ENCODE results near the gene CSNK1D. TPM values are rescaled to one million over a fixed set of nuclear protein-coding genes. Genes with fewer than 3 reads are reported as not detected.

CSNK1D gene
- total RNA-seq, 1 donor from 2014 or later = 86.8 TPM

DNA sequence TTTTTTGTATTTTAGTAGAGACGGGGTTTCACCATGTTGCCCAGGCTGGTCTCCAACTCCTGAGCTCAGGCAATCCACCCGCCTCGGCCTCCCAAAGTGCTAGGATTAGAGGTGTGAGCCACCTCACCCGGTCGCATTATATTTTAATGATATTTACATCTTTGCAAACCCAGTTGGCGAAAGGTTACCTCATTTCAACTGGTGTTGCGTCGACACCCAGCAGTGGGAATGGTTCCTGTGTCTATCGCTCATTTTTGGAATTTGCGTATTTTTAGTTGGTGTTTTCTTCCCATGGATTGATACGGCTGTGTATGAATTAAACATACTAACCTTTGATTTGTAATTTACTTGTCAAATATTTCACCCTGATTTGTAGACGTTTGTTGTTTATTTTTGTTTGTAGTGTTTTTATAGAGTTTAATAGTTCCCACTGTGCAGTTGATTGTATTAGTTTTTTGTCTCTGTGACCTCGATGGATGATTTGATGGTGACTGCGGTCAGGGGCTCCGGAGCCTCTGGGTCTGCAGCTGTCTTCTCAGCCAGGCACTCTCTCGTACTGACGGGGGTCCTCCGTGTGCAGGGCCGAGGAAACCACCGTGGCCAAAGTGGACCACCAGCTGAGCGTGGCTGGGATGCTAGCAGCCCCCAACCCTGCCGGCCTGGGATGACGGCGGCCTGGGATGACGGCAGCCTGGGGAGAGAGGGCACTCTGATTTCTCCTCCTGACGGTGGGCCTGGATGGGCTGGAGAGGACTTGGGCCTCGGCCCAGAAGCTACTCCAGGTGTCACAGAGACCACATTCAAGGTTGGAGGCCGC is 39.9 kb upstream of the CSNK1D start:
- intact Hi-C loops (cut with DNase I) = no loop called here
- no peak overlapping the region for H3K4me3 ChIP-seq
- no peaks in the 10 kb centered on the region for H3K9me3 ChIP-seq
- H3K4me1 ChIP-seq = no peaks in the 10 kb centered on the region
- no peak for DNase-seq (ENCODE audit: low spot score in 2 of 2)
- no peak overlapping the region for H3K27ac ChIP-seq
- H3K27me3 ChIP-seq = peaks cover 17% of the 10 kb centered on the region
- no peak for TF ChIP-seq CTCF (IDR thresholded peaks at IDR 0.05)
- H3K36me3 ChIP-seq = no peaks in the 10 kb centered on the region

DNA sequence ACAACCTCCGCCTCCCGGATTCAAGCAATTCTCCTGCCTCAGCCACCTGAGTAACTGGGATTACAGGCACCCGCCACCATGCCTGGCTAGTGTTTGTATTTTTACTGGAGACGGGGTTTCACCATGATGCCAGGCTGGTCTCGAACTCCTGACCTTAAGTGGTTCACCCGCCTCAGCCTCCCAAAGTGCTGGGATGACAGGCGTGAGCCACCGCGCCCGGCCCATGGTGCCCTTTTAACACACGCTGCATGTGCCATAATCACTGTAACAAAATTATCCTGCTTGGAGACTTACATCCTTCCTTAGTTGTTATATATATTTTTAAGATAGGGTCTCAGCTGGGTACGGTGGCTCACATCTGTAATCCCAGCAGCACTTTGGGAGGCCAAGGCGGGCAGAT is 38.5 kb upstream of the CSNK1D start:
- H3K4me1 ChIP-seq = no peaks in the 10 kb centered on the region
- H3K4me3 ChIP-seq = no peak overlapping the region
- peaks cover 17% of the 10 kb centered on the region for H3K27me3 ChIP-seq
- intact Hi-C loops (cut with DNase I) = no loop called here
- TF ChIP-seq CTCF (IDR thresholded peaks at IDR 0.05) = no peak
- no peaks in the 10 kb centered on the region for H3K36me3 ChIP-seq
- no peak overlapping the region for H3K27ac ChIP-seq
- no peaks in the 10 kb centered on the region for H3K9me3 ChIP-seq
- DNase-seq (ENCODE audit: low spot score in 2 of 2) = no peak

DNA sequence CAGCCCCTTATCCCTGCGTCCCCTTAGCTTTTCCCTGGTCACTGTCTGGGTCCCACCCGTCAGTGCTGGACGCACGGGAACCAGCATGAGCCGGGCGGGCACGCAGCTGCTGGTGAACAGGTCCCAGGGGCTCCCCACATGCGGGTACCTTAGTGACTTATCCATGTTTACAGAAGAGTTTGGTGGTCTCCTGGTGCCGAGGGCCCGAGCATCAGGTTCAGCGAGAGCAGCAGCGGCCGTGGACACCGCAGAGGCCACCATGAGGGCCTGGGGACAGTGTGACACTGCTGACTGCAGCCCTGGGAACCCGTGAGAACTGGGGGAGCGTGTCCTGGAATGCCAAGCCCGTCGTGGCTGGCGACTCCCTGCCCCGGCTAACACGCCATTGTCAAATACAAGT is 37.4 kb upstream of the CSNK1D start:
- Histone ChIP-seq H3K4me3 (no peak overlapping the region), H3K27ac (no peak overlapping the region), H3K4me1 (no peaks in the 10 kb centered on the region), H3K36me3 (no peaks in the 10 kb centered on the region), H3K27me3 (peaks cover 11% of the 10 kb centered on the region), H3K9me3 (no peaks in the 10 kb centered on the region)
- TF ChIP-seq CTCF (IDR thresholded peaks at IDR 0.05) = no peak
- intact Hi-C loops (cut with DNase I) = no loop called here
- no peak for DNase-seq (ENCODE audit: low spot score in 2 of 2)

GRCh38 chr17:82309656-82310570 is 36.4 kb upstream of the CSNK1D start:
- H3K27me3 ChIP-seq = peaks cover 4% of the 10 kb centered on the region
- H3K4me3 ChIP-seq = no peak overlapping the region
- TF ChIP-seq CTCF (IDR thresholded peaks at IDR 0.05) = no peak

GRCh38 chr17:82305727-82306300 is 32.3 kb upstream of the CSNK1D start:
- H3K27me3 ChIP-seq = peaks cover 4% of the 10 kb centered on the region
- no peaks in the 10 kb centered on the region for H3K4me1 ChIP-seq
- no peak overlapping the region for H3K27ac ChIP-seq
- TF ChIP-seq CTCF (IDR thresholded peaks at IDR 0.05) = no peak
- H3K4me3 ChIP-seq = no peak overlapping the region
- no peak for DNase-seq (ENCODE audit: low spot score in 2 of 2)
- H3K9me3 ChIP-seq = no peaks in the 10 kb centered on the region
- intact Hi-C loops (cut with DNase I) = no loop called here
- no peaks in the 10 kb centered on the region for H3K36me3 ChIP-seq

More at GRCh38 chr17:82309656-82310570, 36.4 kb upstream of the CSNK1D start:
- Histone ChIP-seq H3K4me1 (no peaks in the 10 kb centered on the region), H3K9me3 (no peaks in the 10 kb centered on the region), H3K36me3 (no peaks in the 10 kb centered on the region), H3K27ac (no peak overlapping the region)
- no peak for DNase-seq (ENCODE audit: low spot score in 2 of 2)
- intact Hi-C loops (cut with DNase I) = no loop called here
